Urinary bladder (tissue), 2 donors: ENCODE results near the gene ZNF121. TPM values are rescaled to one million over a fixed set of nuclear protein-coding genes. Genes with fewer than 3 reads are reported as not detected.

Source experiments
- polyA plus RNA-seq: library from polyadenylated mRNA; stranded (reverse); fragments of 200-250 nt; gene quantifications from one replicate; pipeline ENCODE4 v1.2.3, GENCODE V29; 2013
- total RNA-seq: library from RNA; depleted of rRNA; stranded (reverse); fragments of >200 nt; gene quantifications from one replicate; pipeline ENCODE4 v1.2.3, GENCODE V29; 2014
- donor health status: healthy.

The ZNF121 gene
- total and polyA plus RNA-seq, 2 donors: 3.7 to 80.9 TPM

Other genes with a start within 250 kb of the ZNF121 start
- 8.6 TPM for gene ZNF177, start 221.5 kb downstream of the ZNF121 start, total RNA-seq
- gene ZNF177, start 221.5 kb downstream of the ZNF121 start, polyA plus RNA-seq: 3.2 TPM
- 30.7 TPM for gene ZNF266, start 148.9 kb downstream of the ZNF121 start, total RNA-seq
- 23.5 TPM for gene ZNF266, start 148.9 kb downstream of the ZNF121 start, polyA plus RNA-seq
- gene ZNF560, start 85.9 kb downstream of the ZNF121 start, total RNA-seq: 0.21 TPM
- 0.08 TPM for gene ZNF560, start 85.9 kb downstream of the ZNF121 start, polyA plus RNA-seq
- 29.8 TPM for gene ZNF426, start 45.9 kb downstream of the ZNF121 start, total RNA-seq
- gene ZNF426, start 45.9 kb downstream of the ZNF121 start, polyA plus RNA-seq: 6.9 TPM
- gene ZNF561, start 36.7 kb upstream of the ZNF121 start, total RNA-seq: 71.1 TPM
- gene ZNF561, start 36.7 kb upstream of the ZNF121 start, polyA plus RNA-seq: 36.6 TPM
- 58.8 TPM for gene ZNF562, start 90.6 kb upstream of the ZNF121 start, total RNA-seq
- gene ZNF562, start 90.6 kb upstream of the ZNF121 start, polyA plus RNA-seq: 9.4 TPM
- gene ZNF846, start 184.2 kb upstream of the ZNF121 start, total RNA-seq: 73.6 TPM
- 18.0 TPM for gene ZNF846, start 184.2 kb upstream of the ZNF121 start, polyA plus RNA-seq
- 16.1 TPM for gene FBXL12, start 234.6 kb upstream of the ZNF121 start, total RNA-seq
- gene FBXL12, start 234.6 kb upstream of the ZNF121 start, polyA plus RNA-seq: 37.5 TPM
- 92.0 TPM for gene UBL5, start 243.4 kb upstream of the ZNF121 start, total RNA-seq
- gene UBL5, start 243.4 kb upstream of the ZNF121 start, polyA plus RNA-seq: 436 TPM